GM19239 (cell line): ENCODE measurements around the gene DESI2.
"Not testable (repeated sequence)": the region's sequence is repeated elsewhere in the genome, so short reads cannot be mapped to it uniquely, and the experiment has no call there.

Experiments
- DNase-seq: peaks from one replicate; pipeline ENCODE4 v3.0.0; 2011; ENCODE audit warnings: low spot score; ENCODE audit not compliant: insufficient read length
- FAIRE-seq: peaks from 2 replicates; lab custom pipeline; 2011; peaks lifted over from hg19 to GRCh38; lab: Jason Lieb, UNC

The DESI2 gene

GRCh38 chr1:244740027-244740617 lies 87.2 kb downstream of the DESI2 start:
- DNase-seq, FAIRE-seq: not testable (repeated sequence)

GRCh38 chr1:244741692-244742091 lies 88.8 kb downstream of the DESI2 start:
- DNase-seq: no peak
- no peak for FAIRE-seq

DNA sequence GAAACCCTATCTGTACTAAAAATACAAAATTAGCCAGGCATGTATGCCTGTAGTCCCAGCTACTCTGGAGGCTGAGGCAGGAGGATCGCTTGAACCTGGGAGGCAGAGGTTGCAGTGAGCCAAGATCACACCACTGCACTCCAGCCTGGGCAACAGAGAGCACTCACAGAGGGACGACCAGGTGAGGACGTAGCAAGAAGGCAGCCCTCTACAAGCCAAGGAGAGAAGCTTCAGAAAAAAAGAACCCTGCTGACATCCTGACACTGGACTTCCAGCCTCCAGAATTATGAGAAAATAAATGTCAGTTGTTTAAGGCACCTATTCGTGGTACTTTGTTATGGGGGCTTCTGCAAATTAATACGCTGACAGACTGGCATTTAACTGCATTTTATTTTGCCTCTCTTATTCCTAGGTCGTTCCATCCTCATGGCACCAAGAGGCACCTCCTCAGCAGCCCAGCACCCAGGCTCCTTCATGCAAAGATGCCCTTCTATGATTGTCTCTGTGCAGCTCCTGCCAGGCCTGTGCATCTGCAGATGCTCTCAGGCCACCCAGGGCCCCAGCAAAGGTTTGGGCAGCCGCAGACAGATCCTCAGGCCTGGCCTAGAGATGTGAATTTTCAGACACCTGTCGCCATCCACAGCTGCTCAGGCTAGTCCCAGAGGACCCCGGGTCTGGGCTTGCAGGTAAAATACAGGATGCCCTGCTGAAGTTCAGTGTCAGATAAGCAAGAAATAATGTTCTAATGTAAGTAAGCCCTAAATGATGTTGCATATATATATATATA lies 96.5 kb downstream of the DESI2 start:
- no peak for FAIRE-seq
- DNase-seq: no peak

DNA sequence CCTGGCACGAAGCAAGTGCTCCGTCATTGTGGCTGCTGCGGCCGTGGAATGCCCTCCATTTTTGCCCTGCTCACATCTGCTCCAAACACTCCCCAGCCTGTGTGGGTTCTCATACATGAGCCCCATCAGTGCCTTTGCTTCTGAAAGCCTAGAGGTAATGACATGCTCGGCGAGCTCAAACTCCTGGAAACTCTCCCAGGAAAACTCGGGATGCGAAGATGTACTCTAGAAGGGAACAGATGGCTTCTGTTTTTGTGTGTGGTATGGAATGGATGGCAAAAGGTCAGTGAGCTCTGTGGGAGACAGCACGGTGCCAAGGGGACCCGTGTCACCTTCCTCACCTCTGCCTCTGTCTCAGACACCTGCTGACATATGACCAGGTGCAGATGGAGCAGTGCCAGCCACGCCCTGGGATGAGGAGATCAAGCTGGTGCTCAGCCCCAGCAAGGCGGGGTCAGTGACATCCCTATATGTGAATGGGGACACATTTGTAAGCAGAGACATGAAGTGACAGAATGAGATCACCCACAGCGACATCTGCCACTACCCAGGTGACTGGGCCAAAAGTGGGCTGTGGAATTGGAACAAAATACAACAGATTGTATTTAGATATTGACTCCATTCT lies 98.5 kb downstream of the DESI2 start:
- FAIRE-seq (no peak), DNase-seq (no peak)

DNA sequence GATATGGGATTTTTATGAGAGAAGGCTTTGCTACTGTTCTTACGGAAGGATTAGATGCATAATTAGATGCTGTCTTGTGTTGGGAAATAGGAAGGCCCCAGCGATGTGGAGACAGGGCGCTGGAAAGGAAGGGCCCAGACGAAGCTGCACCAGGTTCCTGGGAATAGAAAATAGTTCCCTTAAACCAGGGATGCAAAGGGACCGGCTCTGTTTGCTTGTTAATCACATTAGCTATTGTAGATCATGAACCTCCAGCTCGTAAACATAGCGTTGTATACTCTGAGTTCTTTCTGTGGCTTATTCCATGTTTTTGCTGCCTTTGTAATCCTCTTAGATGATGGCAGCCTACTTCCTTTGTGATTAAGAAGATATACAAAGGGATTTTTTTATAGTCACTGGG lies 102.7 kb downstream of the DESI2 start:
- FAIRE-seq: no peak

GRCh38 chr1:244757091-244757939 lies 104.4 kb downstream of the DESI2 start:
- DNase-seq: no peak

More for the DNA sequence above, 102.7 kb downstream of the DESI2 start:
- DNase-seq: no peak

More at GRCh38 chr1:244757091-244757939, 104.4 kb downstream of the DESI2 start:
- no peak for FAIRE-seq
